ENCODE results near the gene SLC25A26. TPM values are rescaled to one million over a fixed set of nuclear protein-coding genes. Genes with fewer than 3 reads are reported as not detected.

SLC25A26 gene
- total and polyA plus RNA-seq, 2 of the 13 experiments (the other 11 are each of a cell fraction or from before 2014, with no cell fraction given): 23.1 to 32.7 TPM

DNA sequence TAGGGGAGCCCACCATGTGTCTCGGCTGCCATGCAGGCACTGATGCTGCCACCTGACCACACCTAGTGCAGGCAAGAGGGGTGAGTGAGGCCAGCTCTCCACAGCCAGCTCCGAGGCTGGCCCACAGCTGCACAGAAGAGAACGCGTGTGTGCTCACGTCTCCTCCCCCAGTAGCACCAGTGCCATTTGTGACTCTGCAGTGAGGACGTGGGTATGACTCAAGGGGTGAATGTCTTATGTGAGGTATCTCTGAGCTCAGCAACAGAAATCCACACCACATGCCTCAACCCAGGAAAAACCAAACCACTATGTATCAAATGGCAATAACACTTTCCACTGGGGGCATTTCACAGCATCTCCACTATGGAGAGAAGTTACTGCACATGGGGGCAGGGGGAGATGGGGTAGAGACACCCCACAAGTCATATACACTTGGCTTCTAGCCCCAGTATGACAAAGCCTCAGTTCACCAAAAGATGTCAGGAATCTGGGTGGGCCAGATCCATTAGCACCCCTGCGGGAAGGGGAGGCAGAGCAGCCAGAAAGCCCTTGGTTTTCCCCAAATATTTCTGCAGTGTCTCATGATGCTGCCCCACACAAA, 192.4 kb downstream of the SLC25A26 start (continued):
- TF ChIP-seq, protein P1, sequence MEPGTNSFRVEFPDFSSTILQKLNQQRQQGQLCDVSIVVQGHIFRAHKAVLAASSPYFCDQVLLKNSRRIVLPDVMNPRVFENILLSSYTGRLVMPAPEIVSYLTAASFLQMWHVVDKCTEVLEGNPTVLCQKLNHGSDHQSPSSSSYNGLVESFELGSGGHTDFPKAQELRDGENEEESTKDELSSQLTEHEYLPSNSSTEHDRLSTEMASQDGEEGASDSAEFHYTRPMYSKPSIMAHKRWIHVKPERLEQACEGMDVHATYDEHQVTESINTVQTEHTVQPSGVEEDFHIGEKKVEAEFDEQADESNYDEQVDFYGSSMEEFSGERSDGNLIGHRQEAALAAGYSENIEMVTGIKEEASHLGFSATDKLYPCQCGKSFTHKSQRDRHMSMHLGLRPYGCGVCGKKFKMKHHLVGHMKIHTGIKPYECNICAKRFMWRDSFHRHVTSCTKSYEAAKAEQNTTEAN (CRISPR knock-in tag; conservative IDR thresholded peaks at IDR 0.05): no peak
- TF ChIP-seq, protein P2, sequence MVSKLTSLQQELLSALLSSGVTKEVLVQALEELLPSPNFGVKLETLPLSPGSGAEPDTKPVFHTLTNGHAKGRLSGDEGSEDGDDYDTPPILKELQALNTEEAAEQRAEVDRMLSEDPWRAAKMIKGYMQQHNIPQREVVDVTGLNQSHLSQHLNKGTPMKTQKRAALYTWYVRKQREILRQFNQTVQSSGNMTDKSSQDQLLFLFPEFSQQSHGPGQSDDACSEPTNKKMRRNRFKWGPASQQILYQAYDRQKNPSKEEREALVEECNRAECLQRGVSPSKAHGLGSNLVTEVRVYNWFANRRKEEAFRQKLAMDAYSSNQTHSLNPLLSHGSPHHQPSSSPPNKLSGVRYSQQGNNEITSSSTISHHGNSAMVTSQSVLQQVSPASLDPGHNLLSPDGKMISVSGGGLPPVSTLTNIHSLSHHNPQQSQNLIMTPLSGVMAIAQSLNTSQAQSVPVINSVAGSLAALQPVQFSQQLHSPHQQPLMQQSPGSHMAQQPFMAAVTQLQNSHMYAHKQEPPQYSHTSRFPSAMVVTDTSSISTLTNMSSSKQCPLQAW (CRISPR knock-in tag; IDR thresholded peaks at IDR 0.05): no peak
- TF ChIP-seq ZNF567 (CRISPR knock-in tag; IDR thresholded peaks at IDR 0.05; ENCODE audit: borderline replicate concordance) (no peak), ZNF724P (CRISPR knock-in tag; IDR thresholded peaks at IDR 0.05; ENCODE audit: borderline replicate concordance) (no peak), GATA4 (IDR thresholded peaks at IDR 0.05; ENCODE audit: borderline replicate concordance, low read depth) (no peak)
- TF ChIP-seq, protein P3, sequence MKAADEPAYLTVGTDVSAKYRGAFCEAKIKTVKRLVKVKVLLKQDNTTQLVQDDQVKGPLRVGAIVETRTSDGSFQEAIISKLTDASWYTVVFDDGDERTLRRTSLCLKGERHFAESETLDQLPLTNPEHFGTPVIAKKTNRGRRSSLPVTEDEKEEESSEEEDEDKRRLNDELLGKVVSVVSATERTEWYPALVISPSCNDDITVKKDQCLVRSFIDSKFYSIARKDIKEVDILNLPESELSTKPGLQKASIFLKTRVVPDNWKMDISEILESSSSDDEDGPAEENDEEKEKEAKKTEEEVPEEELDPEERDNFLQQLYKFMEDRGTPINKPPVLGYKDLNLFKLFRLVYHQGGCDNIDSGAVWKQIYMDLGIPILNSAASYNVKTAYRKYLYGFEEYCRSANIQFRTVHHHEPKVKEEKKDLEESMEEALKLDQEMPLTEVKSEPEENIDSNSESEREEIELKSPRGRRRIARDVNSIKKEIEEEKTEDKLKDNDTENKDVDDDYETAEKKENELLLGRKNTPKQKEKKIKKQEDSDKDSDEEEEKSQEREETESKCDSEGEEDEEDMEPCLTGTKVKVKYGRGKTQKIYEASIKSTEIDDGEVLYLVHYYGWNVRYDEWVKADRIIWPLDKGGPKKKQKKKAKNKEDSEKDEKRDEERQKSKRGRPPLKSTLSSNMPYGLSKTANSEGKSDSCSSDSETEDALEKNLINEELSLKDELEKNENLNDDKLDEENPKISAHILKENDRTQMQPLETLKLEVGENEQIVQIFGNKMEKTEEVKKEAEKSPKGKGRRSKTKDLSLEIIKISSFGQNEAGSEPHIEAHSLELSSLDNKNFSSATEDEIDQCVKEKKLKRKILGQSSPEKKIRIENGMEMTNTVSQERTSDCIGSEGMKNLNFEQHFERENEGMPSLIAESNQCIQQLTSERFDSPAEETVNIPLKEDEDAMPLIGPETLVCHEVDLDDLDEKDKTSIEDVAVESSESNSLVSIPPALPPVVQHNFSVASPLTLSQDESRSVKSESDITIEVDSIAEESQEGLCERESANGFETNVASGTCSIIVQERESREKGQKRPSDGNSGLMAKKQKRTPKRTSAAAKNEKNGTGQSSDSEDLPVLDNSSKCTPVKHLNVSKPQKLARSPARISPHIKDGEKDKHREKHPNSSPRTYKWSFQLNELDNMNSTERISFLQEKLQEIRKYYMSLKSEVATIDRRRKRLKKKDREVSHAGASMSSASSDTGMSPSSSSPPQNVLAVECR (CRISPR knock-in tag; IDR thresholded peaks at IDR 0.05; ENCODE audit: borderline replicate concordance): no peak
